CD4-positive, alpha-beta memory T cell (primary cell): Measurements from ENCODE around the gene SSH2. TPM values are rescaled to one million over a fixed set of nuclear protein-coding genes. Genes with fewer than 3 reads are reported as not detected.

ENCODE experiments used
- CTCF ChIA-PET: fragments of 350-600 bp; sonication (Branson Sonifier 250); formaldehyde crosslinking; loops from one replicate; lab custom pipeline; 2021; ENCODE audit warnings: inconsistent platforms; ENCODE audit not compliant: partially characterized antibody; lab: Charles Lee
- POLR2A ChIA-PET: fragments of 350-600 bp; sonication (Branson Sonifier 250); formaldehyde crosslinking; loops from one replicate; lab custom pipeline; 2021; ENCODE audit not compliant: partially characterized antibody; lab: Charles Lee
- DNase-seq, 5 donors: peaks; one replicate each; pipeline versions ENCODE4 v3.0.0 to v3.0.0-alpha.2; 2020 to 2022; ENCODE audit warnings: mixed read lengths in 1 of 5
- H3K27ac ChIP-seq: one replicate; pipeline ENCODE4 v1.7.0; 2013; ENCODE audit warnings: low read depth, low read length
- H3K27me3 ChIP-seq: 2 replicates; pipeline ENCODE4 v1.7.0; 2013; ENCODE audit warnings: mild to moderate bottlenecking, low read length, moderate library complexity; ENCODE audit not compliant: insufficient read depth
- H3K36me3 ChIP-seq: 2 replicates; pipeline ENCODE4 v1.7.0; 2013; ENCODE audit warnings: mild to moderate bottlenecking, low read length, moderate library complexity; ENCODE audit not compliant: insufficient read depth
- H3K4me1 ChIP-seq: 2 replicates; pipeline ENCODE4 v1.7.0; 2013; ENCODE audit warnings: mild to moderate bottlenecking, low read length, moderate library complexity; ENCODE audit not compliant: insufficient read depth
- H3K4me3 ChIP-seq, 2 donors: one replicate each; pipeline ENCODE4 v1.7.0; 2013; ENCODE audit warnings: low read length in 2 of 2, mild to moderate bottlenecking in 1 of 2
- H3K9me3 ChIP-seq, 2 donors: one replicate each; pipeline ENCODE4 v1.7.0; 2013; ENCODE audit warnings: low read length in 2 of 2, control low read depth in 1 of 2; ENCODE audit not compliant: control insufficient read depth in 1 of 2
- H3K27ac Mint-ChIP-seq, 7 donors: one replicate each; pipeline ENCODE4 v1.8.0; 2020 to 2021; ENCODE audit warnings: mixed read lengths in 7 of 7, mild to moderate bottlenecking in 6 of 7, inconsistent platforms in 3 of 7, moderate library complexity in 3 of 7
- H3K27me3 Mint-ChIP-seq, 2 donors: one replicate each; pipeline ENCODE4 v1.8.0; 2020 to 2021; ENCODE audit warnings: mixed read lengths in 2 of 2
- H3K36me3 Mint-ChIP-seq, 2 donors: one replicate each; pipeline ENCODE4 v1.8.0; 2020 to 2021; ENCODE audit warnings: mixed read lengths in 2 of 2, inconsistent platforms in 1 of 2, mild to moderate bottlenecking in 1 of 2
- H3K4me1 Mint-ChIP-seq, 4 donors: one replicate each; pipeline ENCODE4 v1.8.0; 2020 to 2021; ENCODE audit warnings: mixed read lengths in 4 of 4, mild to moderate bottlenecking in 1 of 4
- H3K4me3 Mint-ChIP-seq, 8 donors: one replicate each; pipeline ENCODE4 v1.8.0; 2020 to 2021; ENCODE audit warnings: mixed read lengths in 8 of 8, mild to moderate bottlenecking in 7 of 8, moderate library complexity in 6 of 8, inconsistent platforms in 3 of 8
- H3K9me3 Mint-ChIP-seq, 8 donors: one replicate each; pipeline ENCODE4 v1.8.0; 2020 to 2021; ENCODE audit warnings: mixed read lengths in 8 of 8, mild to moderate bottlenecking in 5 of 8, inconsistent platforms in 3 of 8, moderate library complexity in 1 of 8
- intact Hi-C: fragments of 100-400 bp; cut with micrococcal nuclease; formaldehyde crosslinking; loops from one replicate; pipeline ENCODE4 v1.15.1; 2023
- polyA plus RNA-seq, 2 donors: library from polyadenylated mRNA; unstranded; fragments of 300-500 nt; fragmentation: Illumina TruSeq; gene quantifications; one replicate each; pipeline ENCODE4 v1.2.3, GENCODE V29; 2021
- total RNA-seq, 2 experiments: library from RNA; stranded (reverse); gene quantifications; one replicate each; pipeline ENCODE4 v1.2.3, GENCODE V29; 2021

SSH2 gene
- total and polyA plus RNA-seq, 4 experiments from 2014 or later, result 13.5 to 70.4 (median 54.2) TPM

- Histone ChIP-seq H3K27ac (no peak overlapping the region), H3K36me3 (peaks cover 6% of the 10 kb centered on the region), H3K27me3 (no peaks in the 10 kb centered on the region), H3K9me3 (no peaks in the 10 kb centered on the region), H3K4me3 (no peak overlapping the region), H3K4me1 (peaks cover 28% of the 10 kb centered on the region)
- Mint-ChIP-seq H3K27ac (peak overlapping the region; percentile 37 to 86 (median 70)), H3K36me3 (peaks cover 6 to 26% of the 10 kb centered on the region in 2 donors), H3K4me3 (peak overlapping the region in 4 of 8 donors; percentile 15 to 58 (median 54)), H3K27me3 (no peaks in the 10 kb centered on the region), H3K9me3 (no peaks in the 10 kb centered on the region), H3K4me1 (peaks cover 31 to 56% (median 41%) of the 10 kb centered on the region in 4 donors)
- intact Hi-C loops, result loop anchor here (2.0 to 5.0 kb wide), 4 partner anchors 13 to 67 kb away; no protein-coding TSS in a partner anchor
- DNase-seq, result no peak
- POLR2A ChIA-PET, result interaction anchor here (0.5 to 3.2 kb wide), 3 partner anchors 34 to 171 kb away, joined by 3 to 11 read pairs (median 3); no protein-coding TSS in a partner anchor
- CTCF ChIA-PET, result interaction anchor here (0.6 to 0.9 kb wide), 2 partner anchors 10 to 56 kb away, joined by 3 read pairs; no protein-coding TSS in a partner anchor
Observed at GRCh38 chr17:29740017-29740416, 190.0 kb downstream of the SSH2 start.

GRCh38 chr17:29734640-29735039 is 195.4 kb downstream of the SSH2 start:
- H3K27me3 Mint-ChIP-seq, result no peaks in the 10 kb centered on the region
- CTCF ChIA-PET, result interaction anchor here (0.7 to 2.3 kb wide), 3 partner anchors 12 to 45 kb away, joined by 3 to 6 read pairs (median 4); no protein-coding TSS in a partner anchor
- H3K4me1 Mint-ChIP-seq, result peaks cover 19 to 39% (median 30%) of the 10 kb centered on the region in 4 donors
- Histone ChIP-seq H3K4me3 (no peak overlapping the region), H3K36me3 (peaks cover under 1% of the 10 kb centered on the region), H3K27me3 (no peaks in the 10 kb centered on the region), H3K4me1 (peaks cover 21% of the 10 kb centered on the region), H3K9me3 (no peaks in the 10 kb centered on the region), H3K27ac (no peak overlapping the region)
- peak overlapping the region in 5 of 7 donors; percentile 7 to 54 (median 20) for H3K27ac Mint-ChIP-seq
- H3K36me3 Mint-ChIP-seq, result peaks cover 12 to 36% of the 10 kb centered on the region in 2 donors
- no peaks in the 10 kb centered on the region for H3K9me3 Mint-ChIP-seq
- POLR2A ChIA-PET, result interaction anchor here (1.4 to 1.5 kb wide), 2 partner anchors 12 to 26 kb away, joined by 5 to 6 read pairs; no protein-coding TSS in a partner anchor
- no peak overlapping the region for H3K4me3 Mint-ChIP-seq
- intact Hi-C loops, result no loop called here
- no peak for DNase-seq

- CTCF ChIA-PET, result interaction anchor here (2.7 kb wide), 1 partner anchor 10 kb away, joined by 12 read pairs; no protein-coding TSS in a partner anchor
- peaks cover 0 to 4% (median 0%) of the 10 kb centered on the region in 8 donors for H3K9me3 Mint-ChIP-seq
- no peak for DNase-seq
- H3K4me3 ChIP-seq, result no peak overlapping the region
- H3K27me3 ChIP-seq, result no peaks in the 10 kb centered on the region
- H3K36me3 ChIP-seq, result no peaks in the 10 kb centered on the region
- peaks cover 21 to 42% of the 10 kb centered on the region in 2 donors for H3K36me3 Mint-ChIP-seq
- POLR2A ChIA-PET, result interaction anchor here (0.9 to 1.9 kb wide), 3 partner anchors 10 to 24 kb away, joined by 3 to 9 read pairs (median 3); no protein-coding TSS in a partner anchor
- H3K4me1 Mint-ChIP-seq, result peaks cover 28 to 48% (median 40%) of the 10 kb centered on the region in 4 donors
- H3K27me3 Mint-ChIP-seq, result no peaks in the 10 kb centered on the region
- H3K9me3 ChIP-seq, result no peaks in the 10 kb centered on the region
- intact Hi-C loops, result no loop called here
- H3K27ac Mint-ChIP-seq, result peak overlapping the region in 6 of 7 donors; percentile 6 to 81 (median 42)
- H3K27ac ChIP-seq, result no peak overlapping the region
- peaks cover 21% of the 10 kb centered on the region for H3K4me1 ChIP-seq
- no peak overlapping the region for H3K4me3 Mint-ChIP-seq
Observed at GRCh38 chr17:29733166-29733565, 196.9 kb downstream of the SSH2 start.

- Histone ChIP-seq H3K36me3 (no peaks in the 10 kb centered on the region), H3K4me1 (peaks cover 26% of the 10 kb centered on the region), H3K9me3 (no peaks in the 10 kb centered on the region), H3K4me3 (no peak overlapping the region), H3K27me3 (no peaks in the 10 kb centered on the region), H3K27ac (no peak overlapping the region)
- ChIA-PET POLR2A (interaction anchor here (0.9 to 2.0 kb wide), 4 partner anchors 9 to 28 kb away, joined by 3 to 9 read pairs (median 4); no protein-coding TSS in a partner anchor), CTCF (interaction anchor here (2.7 kb wide), 1 partner anchor 10 kb away, joined by 12 read pairs; no protein-coding TSS in a partner anchor)
- Mint-ChIP-seq H3K27ac (peak overlapping the region in 6 of 7 donors; percentile 6 to 81 (median 46)), H3K9me3 (peaks cover 0 to 4% (median 0%) of the 10 kb centered on the region in 8 donors), H3K27me3 (no peaks in the 10 kb centered on the region), H3K36me3 (peaks cover 25 to 40% of the 10 kb centered on the region in 2 donors), H3K4me1 (peaks cover 29 to 54% (median 44%) of the 10 kb centered on the region in 4 donors), H3K4me3 (peak overlapping the region in 1 of 8 donors; percentile 18)
- no peak for DNase-seq
- intact Hi-C loops, result no loop called here
Observed at GRCh38 chr17:29732613-29733012, 197.4 kb downstream of the SSH2 start.

- intact Hi-C loops, result no loop called here
- no peaks in the 10 kb centered on the region for H3K36me3 ChIP-seq
- H3K27ac Mint-ChIP-seq, result peak overlapping the region in 3 of 7 donors; percentile 48 to 81 (median 71)
- peaks cover 30% of the 10 kb centered on the region for H3K4me1 ChIP-seq
- peaks cover 0 to 4% (median 0%) of the 10 kb centered on the region in 8 donors for H3K9me3 Mint-ChIP-seq
- DNase-seq, result no peak
- H3K27ac ChIP-seq, result no peak overlapping the region
- no peaks in the 10 kb centered on the region for H3K27me3 Mint-ChIP-seq
- peaks cover 32 to 58% (median 48%) of the 10 kb centered on the region in 4 donors for H3K4me1 Mint-ChIP-seq
- ChIA-PET POLR2A (interaction anchor here (1.9 to 2.0 kb wide), 2 partner anchors 9 to 29 kb away, joined by 5 to 9 read pairs; no protein-coding TSS in a partner anchor), CTCF (interaction anchor here (2.7 kb wide), 1 partner anchor 9 kb away, joined by 12 read pairs; no protein-coding TSS in a partner anchor)
- no peak overlapping the region for H3K4me3 ChIP-seq
- no peak overlapping the region for H3K4me3 Mint-ChIP-seq
- H3K36me3 Mint-ChIP-seq, result peaks cover 26 to 42% of the 10 kb centered on the region in 2 donors
- no peaks in the 10 kb centered on the region for H3K9me3 ChIP-seq
- H3K27me3 ChIP-seq, result no peaks in the 10 kb centered on the region
Observed at GRCh38 chr17:29732209-29732608, 197.8 kb downstream of the SSH2 start.

- ChIA-PET CTCF (interaction anchor here (2.7 kb wide), 1 partner anchor 8 kb away, joined by 12 read pairs; no protein-coding TSS in a partner anchor), POLR2A (interaction anchor here (2.0 kb wide), 1 partner anchor 29 kb away, joined by 5 read pairs; no protein-coding TSS in a partner anchor)
- Histone ChIP-seq H3K36me3 (no peaks in the 10 kb centered on the region), H3K9me3 (no peaks in the 10 kb centered on the region), H3K27ac (no peak overlapping the region), H3K4me3 (no peak overlapping the region), H3K4me1 (peaks cover 36% of the 10 kb centered on the region), H3K27me3 (no peaks in the 10 kb centered on the region)
- Mint-ChIP-seq H3K27me3 (no peaks in the 10 kb centered on the region), H3K4me1 (peaks cover 38 to 64% (median 53%) of the 10 kb centered on the region in 4 donors), H3K27ac (peak overlapping the region in 1 of 7 donors; percentile 50), H3K9me3 (peaks cover 0 to 4% (median 0%) of the 10 kb centered on the region in 8 donors), H3K4me3 (no peak overlapping the region), H3K36me3 (peaks cover 26 to 42% of the 10 kb centered on the region in 2 donors)
- no peak for DNase-seq
- intact Hi-C loops, result no loop called here
Observed at GRCh38 chr17:29731589-29731929, 198.5 kb downstream of the SSH2 start.

GRCh38 chr17:29728490-29728889 is 201.5 kb downstream of the SSH2 start:
- Histone ChIP-seq H3K4me1 (peaks cover 59% of the 10 kb centered on the region), H3K9me3 (no peaks in the 10 kb centered on the region), H3K27me3 (no peaks in the 10 kb centered on the region), H3K27ac (no peak overlapping the region), H3K36me3 (no peaks in the 10 kb centered on the region), H3K4me3 (no peak overlapping the region)
- intact Hi-C loops, result no loop called here
- Mint-ChIP-seq H3K27me3 (no peaks in the 10 kb centered on the region), H3K27ac (peak overlapping the region; percentile 41 to 95 (median 81)), H3K4me3 (peak overlapping the region in 3 of 8 donors; percentile 20 to 47 (median 20)), H3K9me3 (peaks cover 0 to 4% (median 0%) of the 10 kb centered on the region in 8 donors), H3K4me1 (peaks cover 53 to 77% (median 61%) of the 10 kb centered on the region in 4 donors), H3K36me3 (peaks cover 17 to 25% of the 10 kb centered on the region in 2 donors)
- ChIA-PET POLR2A (no interaction called here), CTCF (no interaction called here)
- no peak for DNase-seq
